Mesothelial cell of epicardium (in vitro differentiated cells): ENCODE measurements around the gene ZNF740. TPM values are rescaled to one million over a fixed set of nuclear protein-coding genes. Genes with fewer than 3 reads are reported as not detected.

Source experiments
- DNase-seq, 2 experiments: peaks; one replicate each; pipeline ENCODE4 v3.0.0; 2021; ENCODE audit warnings: low spot score in 2 of 2; ENCODE audit not compliant: unreplicated experiment in 2 of 2
- H3K27ac Mint-ChIP-seq: 2 replicates; pipeline ENCODE4 v1.8.0; 2021; ENCODE audit warnings: mixed read lengths
- H3K27me3 Mint-ChIP-seq: 2 replicates; pipeline ENCODE4 v1.8.0; 2021; ENCODE audit warnings: low read depth, mixed read lengths
- H3K36me3 Mint-ChIP-seq: 2 replicates; pipeline ENCODE4 v1.8.0; 2021; ENCODE audit warnings: mixed read lengths
- H3K4me1 Mint-ChIP-seq: 2 replicates; pipeline ENCODE4 v1.8.0; 2021; ENCODE audit warnings: mixed read lengths
- H3K4me3 Mint-ChIP-seq: 2 replicates; pipeline ENCODE4 v1.8.0; 2021; ENCODE audit warnings: mild to moderate bottlenecking, moderate library complexity, mixed read lengths
- H3K9me3 Mint-ChIP-seq: 2 replicates; pipeline ENCODE4 v1.8.0; 2021; ENCODE audit warnings: mixed read lengths
- CTCF ChIP-seq: fragments of 200-600 bp; sonication (generic); IDR thresholded peaks from one replicate; pipeline ENCODE4 v1.5.0; 2021; ENCODE audit warnings: antibody characterized with exemption; ENCODE audit not compliant: unreplicated experiment
- total RNA-seq: library from RNA; stranded (reverse); gene quantifications from 3 replicates; pipeline ENCODE4 v1.2.1, GENCODE V29; 2021

ZNF740 gene
- total RNA-seq, 1 donor from 2014 or later: 97.5 TPM

- no peaks in the 10 kb centered on the region for H3K27me3 Mint-ChIP-seq
- H3K9me3 Mint-ChIP-seq: no peaks in the 10 kb centered on the region
- no peak overlapping the region for H3K4me3 Mint-ChIP-seq
- H3K4me1 Mint-ChIP-seq: peaks cover 32% of the 10 kb centered on the region
- DNase-seq: no peak
- peak overlapping the region; percentile 39 for H3K27ac Mint-ChIP-seq
- peaks cover 36% of the 10 kb centered on the region for H3K36me3 Mint-ChIP-seq
- no peak for TF ChIP-seq CTCF
Observed at GRCh38 chr12:53187145-53187899, 6.8 kb downstream of the ZNF740 start.

GRCh38 chr12:53190108-53190729 lies 9.7 kb downstream of the ZNF740 start:
- peak; percentile 72 for TF ChIP-seq CTCF
- peak; percentile 42 to 71 for DNase-seq
- Mint-ChIP-seq H3K27me3 (peaks cover 3% of the 10 kb centered on the region), H3K4me1 (peaks cover 7% of the 10 kb centered on the region), H3K27ac (peak overlapping the region; percentile 12), H3K36me3 (peaks cover 25% of the 10 kb centered on the region), H3K9me3 (no peaks in the 10 kb centered on the region), H3K4me3 (no peak overlapping the region)

GRCh38 chr12:53191096-53191884 lies 10.8 kb downstream of the ZNF740 start:
- Mint-ChIP-seq H3K36me3 (peaks cover 15% of the 10 kb centered on the region), H3K27me3 (peaks cover 11% of the 10 kb centered on the region), H3K9me3 (no peaks in the 10 kb centered on the region), H3K27ac (no peak overlapping the region), H3K4me3 (no peak overlapping the region), H3K4me1 (peaks cover 4% of the 10 kb centered on the region)
- DNase-seq: no peak
- TF ChIP-seq CTCF: no peak

GRCh38 chr12:53191885-53192530 lies 11.5 kb downstream of the ZNF740 start:
- peaks cover 4% of the 10 kb centered on the region for H3K4me1 Mint-ChIP-seq
- H3K27me3 Mint-ChIP-seq: peaks cover 16% of the 10 kb centered on the region
- DNase-seq: no peak
- peak overlapping the region; percentile 33 for H3K27ac Mint-ChIP-seq
- no peaks in the 10 kb centered on the region for H3K9me3 Mint-ChIP-seq
- TF ChIP-seq CTCF: no peak
- H3K36me3 Mint-ChIP-seq: peaks cover 8% of the 10 kb centered on the region
- no peak overlapping the region for H3K4me3 Mint-ChIP-seq

GRCh38 chr12:53192531-53193021 lies 12.1 kb downstream of the ZNF740 start:
- peak overlapping the region; percentile 33 for H3K27ac Mint-ChIP-seq
- no peak for TF ChIP-seq CTCF
- H3K4me1 Mint-ChIP-seq: peaks cover 4% of the 10 kb centered on the region
- H3K36me3 Mint-ChIP-seq: peaks cover 3% of the 10 kb centered on the region
- no peak for DNase-seq
- no peak overlapping the region for H3K4me3 Mint-ChIP-seq
- H3K27me3 Mint-ChIP-seq: peaks cover 20% of the 10 kb centered on the region
- H3K9me3 Mint-ChIP-seq: no peaks in the 10 kb centered on the region
